ENCODE data around the gene GRK1. TPM values are rescaled to one million over a fixed set of nuclear protein-coding genes. Genes with fewer than 3 reads are reported as not detected.

GRK1 gene
- total RNA-seq, 1 donor from 2014 or later, result not detected

- no peak for DNase-seq
These were observed 108.6 kb downstream of the GRK1 start for GRCh38 chr13:113775451-113776145.

DNA sequence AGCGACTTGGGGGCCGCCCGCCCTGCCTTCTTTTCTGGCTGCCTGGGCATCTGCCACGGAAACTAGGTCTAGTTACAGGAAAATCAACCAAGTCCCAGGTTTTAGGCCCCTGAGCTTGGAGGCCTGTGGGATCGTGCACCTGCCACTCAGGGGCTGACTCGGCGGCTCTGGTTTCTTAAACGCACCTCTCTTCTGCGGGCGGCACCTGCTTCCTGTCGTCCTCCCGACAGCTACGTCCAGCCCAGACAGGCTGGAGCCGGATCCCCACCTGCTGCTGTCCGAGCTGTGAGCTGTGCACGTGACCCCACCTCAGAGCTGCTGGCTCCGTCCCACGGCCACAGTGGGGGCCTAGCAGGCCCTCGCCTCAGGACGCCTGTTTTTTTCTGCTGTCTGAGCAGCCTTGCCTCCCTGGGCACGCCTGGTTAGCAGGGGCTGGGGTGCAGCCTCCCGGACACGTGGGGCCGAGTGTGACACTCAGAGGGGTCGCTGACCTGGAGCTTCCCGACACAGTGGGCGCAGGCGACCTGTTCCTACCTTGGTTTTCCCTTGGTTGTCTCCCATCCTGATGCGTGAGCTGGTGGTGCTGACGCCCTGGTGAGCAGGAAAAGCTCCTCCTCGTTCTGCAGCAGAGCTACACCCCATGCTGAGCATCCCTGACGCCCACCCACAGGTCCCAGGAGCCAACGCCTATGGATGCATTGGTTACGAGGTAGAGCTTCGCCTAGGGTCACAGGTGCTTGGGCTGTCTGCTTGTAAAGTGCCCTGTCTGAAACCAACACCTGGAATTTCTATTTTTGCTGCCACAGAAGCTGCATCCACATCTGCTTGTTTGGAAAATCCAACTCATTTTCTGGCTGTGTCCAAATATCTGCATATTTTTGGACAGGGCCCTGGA is 109.5 kb downstream of the GRK1 start:
- no peak for DNase-seq

- no peak for DNase-seq
These were observed 110.6 kb downstream of the GRK1 start for GRCh38 chr13:113777311-113778260.

- no peak for DNase-seq
These were observed 114.6 kb downstream of the GRK1 start for GRCh38 chr13:113781571-113781970.

DNA sequence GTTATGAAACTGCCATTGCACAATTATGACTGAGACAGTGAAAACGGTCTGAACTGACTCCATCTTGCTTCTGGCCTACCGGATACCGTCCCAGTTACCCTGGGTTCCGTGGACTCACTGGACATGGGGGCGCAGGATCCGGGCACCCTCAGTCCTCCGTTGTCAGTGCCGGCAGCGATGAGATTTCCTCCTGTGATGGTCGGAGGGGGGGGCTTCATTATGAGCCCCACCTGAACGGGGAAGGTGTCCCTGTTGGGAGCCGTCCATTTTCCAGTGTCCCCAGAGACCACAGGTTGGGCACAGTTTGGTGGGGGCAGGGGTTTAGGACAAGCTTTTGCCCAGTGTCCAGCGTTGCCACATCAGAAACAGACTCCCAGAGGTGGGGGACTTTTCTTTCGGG is 115.5 kb downstream of the GRK1 start:
- DNase-seq, result no peak

GRCh38 chr13:113783200-113783881 is 116.3 kb downstream of the GRK1 start:
- no peak for DNase-seq

DNA sequence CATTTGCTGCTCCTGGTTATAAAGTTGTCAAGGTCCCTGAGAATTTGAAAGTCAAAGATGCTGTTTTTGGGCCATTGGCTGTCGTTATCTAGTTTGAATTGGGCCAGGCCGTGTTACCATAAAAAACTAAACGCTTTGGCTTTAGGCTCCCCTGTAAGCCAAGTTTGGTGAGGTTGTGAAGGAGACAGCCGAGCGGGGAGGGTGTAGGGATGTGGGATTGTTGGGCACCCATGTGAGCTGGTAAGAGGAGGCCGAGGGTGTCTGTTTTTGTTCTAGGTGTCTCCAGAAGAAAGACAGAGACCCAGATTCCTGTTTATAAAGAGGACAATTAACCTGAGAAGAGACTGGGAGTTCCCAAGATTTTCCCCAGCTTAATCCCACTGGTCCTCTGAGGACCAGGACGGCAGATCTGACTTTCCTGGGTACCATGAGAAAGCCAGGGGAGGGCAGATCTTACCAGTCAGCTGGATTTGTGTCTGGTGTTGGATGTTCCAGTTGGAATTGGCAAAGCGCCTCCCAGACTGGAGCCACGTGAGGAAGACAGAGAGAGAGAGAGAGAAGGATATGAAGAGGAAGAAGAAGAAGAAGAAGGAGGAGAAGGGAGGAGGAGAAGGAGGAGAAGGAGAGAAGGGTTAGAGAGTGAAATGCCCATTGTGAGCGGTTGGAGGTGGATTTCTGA is 117.1 kb downstream of the GRK1 start:
- no peak for DNase-seq

DNA sequence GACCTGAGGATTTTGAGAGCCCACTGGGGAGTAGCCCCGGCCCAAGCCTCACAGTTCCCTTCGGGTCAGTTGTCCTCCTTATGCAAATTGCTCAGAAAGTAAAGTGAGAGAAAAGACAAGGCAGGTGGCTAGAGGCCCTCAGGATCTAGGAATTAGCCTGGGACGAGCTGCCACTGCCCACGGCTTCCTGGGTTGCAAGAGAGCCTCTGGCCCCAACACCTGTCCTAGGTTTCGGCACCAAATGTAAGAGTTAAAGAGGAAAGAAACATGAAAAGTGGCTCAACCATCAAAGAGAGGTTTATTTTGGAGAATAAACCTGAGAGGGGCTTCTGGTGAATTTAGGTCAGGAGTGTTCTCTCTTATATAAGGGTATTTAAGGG is 117.6 kb downstream of the GRK1 start:
- no peak for DNase-seq

DNA sequence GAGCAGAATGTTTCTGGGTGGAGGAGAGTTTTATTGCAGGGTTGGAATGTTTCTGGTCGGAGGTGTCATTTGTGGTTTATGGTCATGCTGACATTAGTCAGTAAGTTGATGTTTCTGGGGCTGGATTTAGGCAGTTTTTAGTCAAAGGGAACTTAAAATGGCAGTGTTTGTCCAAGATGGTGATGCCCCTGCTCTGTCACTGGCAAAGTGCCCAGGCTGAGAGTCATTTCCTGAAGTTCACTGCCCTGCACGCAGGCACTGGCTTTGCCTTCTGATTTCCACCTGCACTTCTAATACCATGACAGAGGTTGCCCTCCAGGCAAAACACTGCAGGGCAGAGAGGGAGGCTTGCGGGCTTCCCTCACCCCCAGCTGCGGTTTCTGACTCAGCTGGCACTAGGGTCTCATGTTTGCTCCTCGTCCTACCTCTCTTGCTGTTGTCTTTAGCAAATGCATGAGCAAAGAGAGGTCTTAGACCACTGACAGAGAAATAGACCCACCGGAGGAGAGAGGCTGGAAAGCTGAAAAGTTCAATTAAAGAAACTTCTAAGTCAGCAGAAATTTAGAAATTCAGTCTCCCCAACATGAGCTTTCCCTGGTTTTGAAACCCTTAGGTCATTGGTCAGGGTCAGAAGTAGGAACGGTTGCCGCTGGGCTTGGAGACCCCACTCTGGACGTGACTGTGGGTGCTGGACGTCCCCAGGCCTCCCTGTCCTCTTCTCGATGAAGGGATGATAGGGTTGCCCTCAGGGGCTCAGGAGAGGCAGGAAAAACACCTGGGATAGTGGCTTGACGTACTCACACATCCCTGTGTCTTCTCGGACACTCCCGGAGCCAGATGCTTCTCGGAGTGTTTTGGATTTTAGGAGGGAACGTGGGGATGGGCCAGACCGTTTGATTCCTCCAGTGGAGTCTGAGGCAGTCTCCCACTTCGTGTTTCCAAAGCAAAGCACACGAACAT is 118.3 kb downstream of the GRK1 start:
- DNase-seq, result no peak

DNA sequence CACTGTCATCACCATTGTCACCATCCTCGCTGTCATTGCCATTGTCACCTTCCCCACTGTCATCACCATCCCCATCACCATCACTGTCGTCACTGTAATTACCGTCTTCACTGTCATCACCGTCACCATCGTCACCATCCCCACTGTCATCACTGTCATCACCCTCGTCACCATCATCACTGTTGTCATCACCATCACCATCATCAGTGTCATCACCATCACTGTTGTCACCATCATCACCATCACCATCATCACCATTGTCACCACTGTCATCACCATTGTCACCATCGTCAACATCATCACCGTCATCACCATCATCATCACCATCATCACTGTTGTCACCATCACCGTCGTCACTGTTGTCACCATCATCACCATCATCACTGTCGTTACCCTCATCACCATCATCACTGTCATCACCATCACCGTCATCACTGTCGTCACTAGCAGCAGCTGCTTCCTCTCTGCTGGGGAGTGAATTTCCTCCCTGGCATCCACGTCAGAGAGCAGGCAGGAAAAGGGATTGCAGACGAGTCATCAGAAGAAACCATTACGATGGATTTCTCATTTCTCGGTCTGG is 119.3 kb downstream of the GRK1 start:
- no peak for DNase-seq

Other genes with a start within 250 kb of the GRK1 start
- 16.7 TPM for gene ADPRHL1, start 213.7 kb upstream of the GRK1 start, total RNA-seq
- gene DCUN1D2, start 176.5 kb upstream of the GRK1 start, total RNA-seq, result 18.6 TPM
- gene TFDP1, start 82.5 kb upstream of the GRK1 start, total RNA-seq, result 38.9 TPM
- not detected for gene ATP4B, start 9.0 kb upstream of the GRK1 start, total RNA-seq
- 1.7 TPM for gene TMEM255B, start 92.0 kb downstream of the GRK1 start, total RNA-seq
- 47.1 TPM for gene GAS6, start 196.9 kb downstream of the GRK1 start, total RNA-seq

All from skin of body (tissue), 2 donors.